GM19372 (cell line): ENCODE data around the gene IL1RAP.

Experiments used
- ATAC-seq: cut with Tn5 transposase; IDR thresholded peaks from one replicate; pipeline ENCODE4 v1.9.1; 2021; ENCODE audit warnings: mild to moderate bottlenecking, low read depth, moderate library complexity; ENCODE audit not compliant: unreplicated experiment

IL1RAP gene

GRCh38 chr3:190538288-190538687 is 24.4 kb downstream of the IL1RAP start:
- no peak for ATAC-seq

GRCh38 chr3:190539526-190539925 is 25.6 kb downstream of the IL1RAP start:
- no peak for ATAC-seq

GRCh38 chr3:190541008-190541407 is 27.1 kb downstream of the IL1RAP start:
- no peak for ATAC-seq

GRCh38 chr3:190541560-190541959 is 27.7 kb downstream of the IL1RAP start:
- no peak for ATAC-seq

GRCh38 chr3:190542846-190543245 is 29.0 kb downstream of the IL1RAP start:
- no peak for ATAC-seq

- ATAC-seq: no peak
Measured at GRCh38 chr3:190543671-190544070, 29.8 kb downstream of the IL1RAP start.

GRCh38 chr3:190545191-190545590 is 31.3 kb downstream of the IL1RAP start:
- ATAC-seq: no peak

GRCh38 chr3:190546881-190547510 is 33.1 kb downstream of the IL1RAP start:
- ATAC-seq: no peak

- no peak for ATAC-seq
Measured at GRCh38 chr3:190548031-190548656, 34.3 kb downstream of the IL1RAP start.

GRCh38 chr3:190552021-190552420 is 38.1 kb downstream of the IL1RAP start:
- no peak for ATAC-seq

- ATAC-seq: no peak
Measured at GRCh38 chr3:190552969-190553759, 39.3 kb downstream of the IL1RAP start.

- ATAC-seq: no peak
Measured at GRCh38 chr3:190554197-190554596, 40.3 kb downstream of the IL1RAP start.

GRCh38 chr3:190556351-190556750 is 42.5 kb downstream of the IL1RAP start:
- no peak for ATAC-seq

- no peak for ATAC-seq
Measured at GRCh38 chr3:190557296-190557695, 43.4 kb downstream of the IL1RAP start.

- no peak for ATAC-seq
Measured at GRCh38 chr3:190558316-190558715, 44.4 kb downstream of the IL1RAP start.

- no peak for ATAC-seq
Measured at GRCh38 chr3:190558796-190559195, 44.9 kb downstream of the IL1RAP start.

GRCh38 chr3:190560013-190560895 is 46.4 kb downstream of the IL1RAP start:
- ATAC-seq: no peak

- ATAC-seq: no peak
Measured at GRCh38 chr3:190562866-190563510, 49.1 kb downstream of the IL1RAP start.

- ATAC-seq: no peak
Measured at GRCh38 chr3:190564175-190564574, 50.3 kb downstream of the IL1RAP start.
